ENCODE measurements around the gene RPEL1.

Gene RPEL1

GRCh38 chr10:103282961-103283360 lies 37.3 kb downstream of the RPEL1 start:
- DNase-seq: no peak

GRCh38 chr10:103284170-103284569 lies 38.5 kb downstream of the RPEL1 start:
- peak; percentile 54 for DNase-seq

GRCh38 chr10:103287992-103288391 lies 42.3 kb downstream of the RPEL1 start:
- DNase-seq: no peak

GRCh38 chr10:103291588-103291987 lies 45.9 kb downstream of the RPEL1 start:
- DNase-seq: no peak

GRCh38 chr10:103295374-103296015 lies 49.8 kb downstream of the RPEL1 start:
- DNase-seq: peak; percentile 69
